ENCODE data around the gene LRRC14B. TPM values are rescaled to one million over a fixed set of nuclear protein-coding genes. Genes with fewer than 3 reads are reported as not detected.
"Not testable (repeated sequence)": the region's sequence is repeated elsewhere in the genome, so short reads cannot be mapped to it uniquely, and the experiment has no call there.

The LRRC14B gene
- total RNA-seq, 4 donors from 2014 or later: not detected

DNA sequence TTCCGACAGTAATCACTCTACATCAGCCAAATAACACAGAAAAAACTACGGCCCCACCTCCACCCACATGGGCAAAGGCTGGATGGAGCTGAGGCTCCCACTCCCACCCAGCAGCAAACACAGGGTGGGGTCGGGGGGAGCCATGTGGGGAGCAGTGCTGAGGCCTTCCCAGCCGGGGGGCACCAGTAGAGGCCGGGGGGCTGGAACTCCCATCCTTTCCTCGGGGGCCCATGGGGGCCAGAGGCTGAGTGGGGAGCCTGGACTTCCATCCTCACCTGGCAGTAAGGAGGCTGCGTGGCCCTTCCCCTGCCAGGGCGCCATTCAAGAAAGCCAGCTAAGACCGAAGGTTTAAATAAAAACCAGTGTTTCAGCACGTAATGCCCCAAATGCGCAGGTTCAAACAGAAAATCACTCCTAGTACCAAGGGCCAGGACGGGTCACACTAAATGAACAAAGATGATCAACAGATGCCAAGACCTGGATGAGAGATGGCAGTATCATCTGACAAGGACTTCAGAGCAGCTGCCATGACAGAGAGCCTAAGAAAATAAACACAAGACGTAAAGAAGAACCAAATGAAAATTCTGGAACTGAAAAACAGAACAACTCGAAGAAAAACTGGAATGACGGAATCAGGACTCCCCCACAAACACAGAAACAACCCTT, 17.3 kb downstream of the LRRC14B start:
- peaks cover 3 to 45% (median 6%) of the 10 kb centered on the region in 3 donors for H3K36me3 ChIP-seq
- intact Hi-C loops (cut with DNase I): no loop called here
- DNase-seq: no peak

DNA sequence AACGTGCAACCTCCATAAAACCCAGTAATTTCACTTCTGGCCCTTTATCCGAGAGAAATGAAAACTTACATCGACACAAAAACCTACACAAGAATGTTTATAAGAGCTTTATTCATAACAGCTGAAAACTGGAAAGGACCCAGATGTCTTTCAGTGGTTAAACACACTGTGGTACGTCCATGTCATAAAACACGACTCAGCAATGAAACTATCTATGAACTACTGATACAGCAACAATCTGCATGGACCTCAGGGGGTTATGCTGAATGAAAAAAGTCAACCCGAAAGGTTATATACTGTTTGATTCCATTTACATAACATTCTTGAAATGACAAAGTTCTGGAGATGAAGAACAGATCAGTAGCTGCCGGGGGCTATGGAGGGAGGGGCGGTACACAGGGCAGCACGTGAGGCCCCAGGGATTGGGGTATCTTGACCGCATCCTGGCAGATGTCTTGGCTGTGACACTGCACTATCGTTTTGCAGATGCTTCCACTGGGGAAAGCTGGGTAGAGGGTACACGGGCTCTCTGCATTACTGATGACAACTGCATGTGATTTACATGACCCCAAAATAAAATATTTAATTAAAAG, 22.6 kb downstream of the LRRC14B start:
- DNase-seq: no peak
- no peak overlapping the region for H3K27ac ChIP-seq
- intact Hi-C loops (cut with DNase I): no loop called here
- H3K4me1 ChIP-seq: peaks cover 0 to 26% (median 5%) of the 10 kb centered on the region in 3 donors
- 82 to 88% methylated on average over 12 of the region's 12 CpGs for WGBS, 2 donors
- no peak overlapping the region for H3K4me3 ChIP-seq
- no peaks in the 10 kb centered on the region for H3K9me3 ChIP-seq
- TF ChIP-seq CTCF (IDR thresholded peaks at IDR 0.05) (no peak), POLR2A (IDR thresholded peaks at IDR 0.05) (no peak)
- H3K27me3 ChIP-seq: no peaks in the 10 kb centered on the region
- peaks cover 0 to 15% (median 0%) of the 10 kb centered on the region in 3 donors for H3K36me3 ChIP-seq

More for the DNA sequence above, 17.3 kb downstream of the LRRC14B start:
- Histone ChIP-seq H3K4me1 (no peaks in the 10 kb centered on the region), H3K27ac (no peak overlapping the region), H3K27me3 (no peaks in the 10 kb centered on the region), H3K4me3 (no peak overlapping the region), H3K9me3 (no peaks in the 10 kb centered on the region)
- TF ChIP-seq CTCF (IDR thresholded peaks at IDR 0.05) (no peak), POLR2A (IDR thresholded peaks at IDR 0.05) (no peak)
- WGBS, 2 donors: 80 to 90% methylated on average over 11 to 14 of the region's 15 CpGs

DNA sequence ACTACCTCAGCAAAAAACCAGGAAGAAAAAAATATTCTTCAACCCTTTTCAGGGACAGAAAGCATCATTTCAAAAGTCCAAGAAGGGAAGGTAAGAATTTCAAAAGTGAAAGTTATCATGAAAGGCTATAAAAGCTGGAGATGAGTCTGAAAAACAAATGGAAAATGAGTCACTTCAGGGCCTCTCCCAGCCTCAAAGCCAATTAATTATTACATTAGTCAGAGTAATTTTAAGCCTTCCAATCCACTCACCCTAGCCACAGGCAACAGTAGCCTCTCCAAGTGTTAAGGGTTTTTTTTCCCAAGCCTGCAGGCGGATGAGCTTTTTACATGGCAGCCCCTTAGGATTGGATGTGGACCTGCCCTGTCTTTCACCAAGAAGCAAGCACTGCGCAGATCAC, 24.0 kb downstream of the LRRC14B start:
- intact Hi-C loops (cut with DNase I); H3K4me3 ChIP-seq; H3K27ac ChIP-seq; H3K27me3 ChIP-seq; H3K9me3 ChIP-seq; DNase-seq: not testable (repeated sequence)
- Histone ChIP-seq H3K36me3 (peaks cover 0 to 15% (median 0%) of the 10 kb centered on the region in 3 donors), H3K4me1 (peaks cover 5 to 39% (median 12%) of the 10 kb centered on the region in 3 donors)
- WGBS, 2 donors: 50 to 82% methylated on average over 1 to 2 of the region's 2 CpGs

GRCh38 chr5:216076-216475, 24.8 kb downstream of the LRRC14B start:
- H3K4me3 ChIP-seq; DNase-seq; H3K9me3 ChIP-seq; intact Hi-C loops (cut with DNase I); H3K27me3 ChIP-seq; H3K27ac ChIP-seq: not testable (repeated sequence)
- H3K36me3 ChIP-seq: peaks cover 0 to 15% (median 0%) of the 10 kb centered on the region in 3 donors
- peaks cover 5 to 47% (median 18%) of the 10 kb centered on the region in 3 donors for H3K4me1 ChIP-seq
- WGBS, 2 donors: 70 to 91% methylated on average over 4 to 6 of the region's 10 CpGs

GRCh38 chr5:217494-218456, 26.5 kb downstream of the LRRC14B start, which contains the start of the genes CCDC127 and SDHA:
CCDC127 (minus strand) TSS chr5:218153; CDS start chr5:216849, 1,304 bp downstream.
SDHA (plus strand) TSS chr5:218320; CDS start chr5:218356, 36 bp downstream.
- TF ChIP-seq CTCF (IDR thresholded peaks at IDR 0.05): peak in 3 of 6 experiments; percentile 5 to 47 (median 17)
- peak in 3 of 4 donors; percentile 84 to 95 (median 87) for TF ChIP-seq POLR2A (IDR thresholded peaks at IDR 0.05)
- WGBS, 2 donors: 0 to 4% methylated on average over 12 to 17 of the region's 75 CpGs
- Histone ChIP-seq H3K36me3 (peaks cover 0 to 16% (median 0%) of the 10 kb centered on the region in 3 donors), H3K4me1 (peaks cover 5 to 63% (median 24%) of the 10 kb centered on the region in 3 donors), H3K27ac (peak within 1 kb of the TSS; percentile 83 to 93 (median 89)), H3K4me3 (peak within 1 kb of the TSS; percentile 63 to 100 (median 86))
- peak; percentile 65 for DNase-seq
- H3K27me3 ChIP-seq; H3K9me3 ChIP-seq; intact Hi-C loops (cut with DNase I): not testable (repeated sequence)

All from esophagus squamous epithelium (tissue), 5 donors.